ENCODE measurements around the gene KCNMA1. TPM values are rescaled to one million over a fixed set of nuclear protein-coding genes. Genes with fewer than 3 reads are reported as not detected.
"Not testable (repeated sequence)": the region's sequence is repeated elsewhere in the genome, so short reads cannot be mapped to it uniquely, and the experiment has no call there.

KCNMA1 gene
- total RNA-seq, 2 donors from 2014 or later = 168 to 188 TPM

DNA sequence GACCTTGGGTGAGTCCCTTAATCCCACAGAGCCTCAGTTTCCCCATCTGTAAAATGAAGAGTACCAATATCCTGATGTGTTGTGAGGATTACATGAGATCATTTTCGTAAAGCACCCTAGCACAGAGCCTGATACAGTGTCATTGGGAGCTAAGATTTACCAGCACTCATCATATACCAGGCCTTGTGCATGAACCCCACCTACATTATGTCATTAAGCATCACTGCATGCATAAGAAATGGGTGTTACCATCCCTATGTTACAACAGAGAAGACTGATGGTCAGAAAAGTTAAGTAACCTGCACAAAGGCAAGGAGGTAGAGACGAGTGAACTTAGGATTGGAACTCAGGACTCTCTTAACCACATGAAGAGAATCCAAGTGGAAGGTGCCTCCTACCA is 290.6 kb downstream of the KCNMA1 start:
- TF ChIP-seq, protein P1, sequence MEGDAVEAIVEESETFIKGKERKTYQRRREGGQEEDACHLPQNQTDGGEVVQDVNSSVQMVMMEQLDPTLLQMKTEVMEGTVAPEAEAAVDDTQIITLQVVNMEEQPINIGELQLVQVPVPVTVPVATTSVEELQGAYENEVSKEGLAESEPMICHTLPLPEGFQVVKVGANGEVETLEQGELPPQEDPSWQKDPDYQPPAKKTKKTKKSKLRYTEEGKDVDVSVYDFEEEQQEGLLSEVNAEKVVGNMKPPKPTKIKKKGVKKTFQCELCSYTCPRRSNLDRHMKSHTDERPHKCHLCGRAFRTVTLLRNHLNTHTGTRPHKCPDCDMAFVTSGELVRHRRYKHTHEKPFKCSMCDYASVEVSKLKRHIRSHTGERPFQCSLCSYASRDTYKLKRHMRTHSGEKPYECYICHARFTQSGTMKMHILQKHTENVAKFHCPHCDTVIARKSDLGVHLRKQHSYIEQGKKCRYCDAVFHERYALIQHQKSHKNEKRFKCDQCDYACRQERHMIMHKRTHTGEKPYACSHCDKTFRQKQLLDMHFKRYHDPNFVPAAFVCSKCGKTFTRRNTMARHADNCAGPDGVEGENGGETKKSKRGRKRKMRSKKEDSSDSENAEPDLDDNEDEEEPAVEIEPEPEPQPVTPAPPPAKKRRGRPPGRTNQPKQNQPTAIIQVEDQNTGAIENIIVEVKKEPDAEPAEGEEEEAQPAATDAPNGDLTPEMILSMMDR (IDR thresholded peaks at IDR 0.05) = no peak
- no peak for ATAC-seq (ENCODE audit: insufficient number of reproducible peaks, low FRiP score, low read depth)
- H3K9me3 ChIP-seq = no peaks in the 10 kb centered on the region

DNA sequence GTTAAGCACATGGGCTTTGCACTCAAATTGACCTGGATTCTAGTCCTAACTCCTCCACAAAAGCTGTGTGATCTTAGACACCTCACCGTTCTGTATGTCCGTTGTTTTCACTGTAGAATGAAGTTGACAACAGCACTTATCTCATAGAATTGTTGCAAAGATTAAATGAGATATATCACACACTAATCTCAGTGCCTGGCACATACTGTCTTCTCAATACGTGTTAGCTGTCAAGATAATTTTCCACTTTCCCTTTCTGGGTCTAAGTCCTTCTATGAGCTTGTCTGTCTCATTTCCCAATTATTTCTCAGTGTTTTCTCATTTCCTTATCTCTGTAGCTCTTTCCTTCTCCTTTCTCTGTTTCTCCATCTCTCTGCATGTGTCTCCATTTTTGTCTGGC is 296.6 kb downstream of the KCNMA1 start:
- ATAC-seq (ENCODE audit: insufficient number of reproducible peaks, low FRiP score, low read depth) (no peak), DNase-seq (ENCODE audit: low spot score) (no peak)
- peaks cover 2 to 25% of the 10 kb centered on the region in 2 donors for H3K4me1 ChIP-seq (ENCODE audit: control insufficient read depth in 1 of 2, low read depth in 2 of 2)
- no peaks in the 10 kb centered on the region for H3K9me3 ChIP-seq
- no peaks in the 10 kb centered on the region for H3K27me3 ChIP-seq (replicated peaks; ENCODE audit: insufficient read depth)
- TF ChIP-seq, protein P1 (IDR thresholded peaks at IDR 0.05) = no peak
- H3K27ac ChIP-seq = no peak overlapping the region
- no peaks in the 10 kb centered on the region for H3K36me3 ChIP-seq
- H3K4me3 ChIP-seq = no peak overlapping the region

More for the DNA sequence above, 290.6 kb downstream of the KCNMA1 start:
- Histone ChIP-seq H3K27me3 (replicated peaks; ENCODE audit: insufficient read depth) (no peaks in the 10 kb centered on the region), H3K36me3 (no peaks in the 10 kb centered on the region), H3K4me1 (ENCODE audit: control insufficient read depth in 1 of 2, low read depth in 2 of 2) (peaks cover 15 to 57% of the 10 kb centered on the region in 2 donors), H3K4me3 (no peak overlapping the region), H3K27ac (no peak overlapping the region)
- DNase-seq (ENCODE audit: low spot score) = no peak

DNA sequence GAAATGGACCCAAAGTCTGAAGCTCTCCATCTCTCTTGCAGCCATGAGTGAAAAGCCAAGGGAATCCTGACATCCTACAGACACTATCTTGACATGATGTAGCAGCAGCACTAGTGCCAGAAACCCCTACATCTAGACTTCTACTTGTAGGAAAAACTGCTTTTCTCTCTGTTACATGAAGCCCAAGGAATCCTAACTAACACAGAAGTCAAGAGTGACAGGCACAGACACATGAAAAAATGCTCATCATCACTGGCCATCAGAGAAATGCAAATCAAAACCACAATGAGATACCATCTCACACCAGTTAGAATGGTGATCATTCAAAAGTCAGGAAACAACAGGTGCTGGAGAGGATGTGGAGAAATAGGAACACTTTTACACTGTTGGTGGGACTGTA is 297.7 kb downstream of the KCNMA1 start:
- not testable (repeated sequence) for H3K27me3 ChIP-seq (replicated peaks; ENCODE audit: insufficient read depth); H3K36me3 ChIP-seq; H3K4me3 ChIP-seq; ATAC-seq (ENCODE audit: insufficient number of reproducible peaks, low FRiP score, low read depth); H3K27ac ChIP-seq; DNase-seq (ENCODE audit: low spot score); H3K9me3 ChIP-seq
- H3K4me1 ChIP-seq (ENCODE audit: control insufficient read depth in 1 of 2, low read depth in 2 of 2) = peaks cover 2 to 25% of the 10 kb centered on the region in 2 donors

DNA sequence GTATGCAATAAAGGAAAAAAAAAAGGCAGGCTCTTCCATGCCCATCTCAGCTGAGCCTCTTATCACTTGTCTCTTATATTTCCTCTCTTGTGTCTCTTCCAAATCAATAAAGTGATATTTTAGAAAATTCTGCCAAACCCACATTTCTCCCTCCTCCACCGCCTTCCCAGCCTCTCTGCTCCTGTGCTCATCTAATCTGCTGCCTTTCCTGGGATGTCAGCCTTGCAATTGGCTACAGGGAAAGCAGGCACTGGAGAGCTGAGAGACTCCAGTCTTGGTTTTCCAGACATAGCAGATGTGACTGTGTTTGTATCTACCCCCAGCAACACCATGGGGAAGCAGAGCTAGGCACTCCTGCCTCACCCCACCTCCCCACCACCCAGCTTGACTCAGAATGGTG is 298.4 kb downstream of the KCNMA1 start:
- ATAC-seq (ENCODE audit: insufficient number of reproducible peaks, low FRiP score, low read depth) (no peak), DNase-seq (ENCODE audit: low spot score) (no peak)
- peaks cover 2 to 23% of the 10 kb centered on the region in 2 donors for H3K4me1 ChIP-seq (ENCODE audit: control insufficient read depth in 1 of 2, low read depth in 2 of 2)
- H3K27ac ChIP-seq = no peak overlapping the region
- H3K4me3 ChIP-seq = no peak overlapping the region
- no peaks in the 10 kb centered on the region for H3K9me3 ChIP-seq
- no peaks in the 10 kb centered on the region for H3K36me3 ChIP-seq
- TF ChIP-seq, protein P1 (IDR thresholded peaks at IDR 0.05) = no peak
- no peaks in the 10 kb centered on the region for H3K27me3 ChIP-seq (replicated peaks; ENCODE audit: insufficient read depth)

DNA sequence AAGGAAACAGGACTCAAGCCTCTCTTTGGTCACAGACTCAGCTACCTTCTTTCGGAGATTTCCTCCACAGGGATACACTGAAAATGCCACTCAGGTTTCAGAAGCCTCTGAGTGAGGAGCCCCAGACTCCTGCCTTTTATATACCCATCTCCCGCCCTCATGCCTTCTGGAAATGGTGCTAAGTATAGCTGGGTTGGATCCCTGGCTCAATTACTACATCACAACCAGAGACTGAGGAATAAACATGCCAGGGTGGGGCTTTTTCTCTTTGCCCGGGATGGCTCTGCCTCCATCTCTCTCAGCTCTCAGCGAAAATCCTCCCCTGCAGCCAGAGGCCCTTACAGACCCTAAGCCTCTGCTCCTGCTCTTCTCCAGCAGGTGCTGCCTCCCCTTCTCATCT is 299.5 kb downstream of the KCNMA1 start:
- Histone ChIP-seq H3K4me3 (no peak overlapping the region), H3K4me1 (ENCODE audit: control insufficient read depth in 1 of 2, low read depth in 2 of 2) (peaks cover 2 to 23% of the 10 kb centered on the region in 2 donors), H3K9me3 (no peaks in the 10 kb centered on the region), H3K27me3 (replicated peaks; ENCODE audit: insufficient read depth) (no peaks in the 10 kb centered on the region), H3K36me3 (no peaks in the 10 kb centered on the region), H3K27ac (no peak overlapping the region)
- TF ChIP-seq, protein P1 (IDR thresholded peaks at IDR 0.05) = no peak
- ATAC-seq (ENCODE audit: insufficient number of reproducible peaks, low FRiP score, low read depth) = no peak
- no peak for DNase-seq (ENCODE audit: low spot score)

DNA sequence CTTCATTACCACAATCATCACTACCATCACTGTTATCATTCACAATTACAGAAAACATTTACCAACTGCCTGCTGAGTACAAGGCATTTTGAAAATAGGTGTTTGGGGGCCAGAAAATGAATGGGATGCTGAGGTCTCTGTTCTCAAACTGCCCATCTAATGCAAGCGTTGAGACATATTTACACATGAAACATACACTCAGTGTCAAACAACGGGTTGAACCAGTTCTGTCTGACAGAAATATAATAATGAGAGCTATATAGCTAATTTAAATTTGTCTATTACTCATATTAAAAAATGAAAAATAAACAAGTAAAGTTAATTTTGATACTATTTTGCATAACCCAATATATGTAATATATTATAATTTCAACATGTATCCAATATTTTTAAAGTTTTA is 303.1 kb downstream of the KCNMA1 start:
- Histone ChIP-seq H3K36me3 (no peaks in the 10 kb centered on the region), H3K27me3 (replicated peaks; ENCODE audit: insufficient read depth) (no peaks in the 10 kb centered on the region), H3K4me1 (ENCODE audit: control insufficient read depth in 1 of 2, low read depth in 2 of 2) (peaks cover 0 to 17% of the 10 kb centered on the region in 2 donors), H3K4me3 (no peak overlapping the region), H3K9me3 (no peaks in the 10 kb centered on the region), H3K27ac (no peak overlapping the region)
- DNase-seq (ENCODE audit: low spot score) (no peak), ATAC-seq (ENCODE audit: insufficient number of reproducible peaks, low FRiP score, low read depth) (no peak)
- TF ChIP-seq, protein P1 (IDR thresholded peaks at IDR 0.05) = no peak
